Activated T-cell treated with anti-CD3 and anti-CD28 coated beads for 4 hours (primary cell): Measurements from ENCODE around the gene ACTG1.

Experiments used
- DNase-seq: peaks from one replicate; pipeline ENCODE4 v3.0.0-alpha.2; 2020

The ACTG1 gene

GRCh38 chr17:81460856-81461460 lies 51.6 kb downstream of the ACTG1 start:
- DNase-seq: no peak
